Measurements from ENCODE around the gene PACRG. TPM values are rescaled to one million over a fixed set of nuclear protein-coding genes. Genes with fewer than 3 reads are reported as not detected.

PACRG gene
- total and polyA plus RNA-seq, 2 experiments from 2014 or later, result 0.17 to 0.68 TPM

GRCh38 chr6:162882801-162883481 is 155.2 kb downstream of the PACRG start:
- H3K4me1 ChIP-seq (ENCODE audit: insufficient read depth), result no peaks in the 10 kb centered on the region
- H3K9me2 ChIP-seq (ENCODE audit: insufficient read depth), result peaks cover 13% of the 10 kb centered on the region
- H3K27ac ChIP-seq (ENCODE audit: low read depth), result no peak overlapping the region
- H3F3A ChIP-seq (replicated peaks; ENCODE audit: low read depth), result no peaks in the 10 kb centered on the region
- no peaks in the 10 kb centered on the region for H3K79me2 ChIP-seq (replicated peaks; ENCODE audit: insufficient read depth)
- no peak overlapping the region for H3K4me3 Mint-ChIP-seq
- no peaks in the 10 kb centered on the region for H4K20me1 ChIP-seq (replicated peaks; ENCODE audit: insufficient read depth)
- H3K4me1 Mint-ChIP-seq, result no peaks in the 10 kb centered on the region
- H3K36me3 Mint-ChIP-seq (ENCODE audit: low read depth), result peaks cover 3% of the 10 kb centered on the region; the same call in 1 of the 3 replicates
- no peak for ATAC-seq
- H3K4me2 ChIP-seq, result no peak overlapping the region
- no peak overlapping the region for H2AFZ ChIP-seq
- no peaks in the 10 kb centered on the region; the same call in 2 of the 3 replicates for H3K9me3 Mint-ChIP-seq
- H3K36me3 ChIP-seq (ENCODE audit: insufficient read depth), result no peaks in the 10 kb centered on the region
- no peak for TF ChIP-seq ZNF331 (CRISPR knock-in tag; IDR thresholded peaks at IDR 0.05; ENCODE audit: low read depth)
- no peak overlapping the region for H3K27ac Mint-ChIP-seq
- no peak for DNase-seq (ENCODE audit: low spot score)
- no peaks in the 10 kb centered on the region for H3K27me3 ChIP-seq (ENCODE audit: insufficient read depth)
- H3K4me3 ChIP-seq, result no peak overlapping the region
- peaks cover 2% of the 10 kb centered on the region for H3K27me3 Mint-ChIP-seq (ENCODE audit: insufficient read depth, low read depth, poor library complexity)

GRCh38 chr6:162887981-162888689 is 160.4 kb downstream of the PACRG start:
- Histone ChIP-seq H3K79me2 (replicated peaks; ENCODE audit: insufficient read depth) (no peaks in the 10 kb centered on the region), H3K9me2 (ENCODE audit: insufficient read depth) (peaks cover 13% of the 10 kb centered on the region), H3K4me2 (no peak overlapping the region), H2AFZ (no peak overlapping the region), H3F3A (replicated peaks; ENCODE audit: low read depth) (no peaks in the 10 kb centered on the region), H3K4me1 (ENCODE audit: insufficient read depth) (no peaks in the 10 kb centered on the region), H4K20me1 (replicated peaks; ENCODE audit: insufficient read depth) (no peaks in the 10 kb centered on the region), H3K4me3 (no peak overlapping the region), H3K27me3 (ENCODE audit: insufficient read depth) (no peaks in the 10 kb centered on the region), H3K27ac (ENCODE audit: low read depth) (no peak overlapping the region), H3K36me3 (ENCODE audit: insufficient read depth) (no peaks in the 10 kb centered on the region)
- DNase-seq (ENCODE audit: low spot score) (no peak), ATAC-seq (no peak)
- H3K36me3 Mint-ChIP-seq (ENCODE audit: low read depth), result no peaks in the 10 kb centered on the region
- no peak overlapping the region for H3K4me3 Mint-ChIP-seq
- H3K9me3 Mint-ChIP-seq, result no peaks in the 10 kb centered on the region
- peak overlapping the region; percentile 45; the same call in 1 of the 2 replicates for H3K27ac Mint-ChIP-seq
- no peaks in the 10 kb centered on the region for H3K4me1 Mint-ChIP-seq
- H3K27me3 Mint-ChIP-seq (ENCODE audit: insufficient read depth, low read depth, poor library complexity), result no peaks in the 10 kb centered on the region
- TF ChIP-seq ZNF462 (CRISPR knock-in tag; IDR thresholded peaks at IDR 0.05) (no peak), STAT1 (IDR thresholded peaks at IDR 0.05; ENCODE audit: unreplicated experiment) (no peak), POLR2AphosphoS5 (IDR thresholded peaks at IDR 0.05; ENCODE audit: low read depth) (no peak), EZH2phosphoT487 (IDR thresholded peaks at IDR 0.05; ENCODE audit: unreplicated experiment) (no peak), ZNF114 (CRISPR knock-in tag; IDR thresholded peaks at IDR 0.05) (no peak), CTCF (conservative IDR thresholded peaks at IDR 0.05; ENCODE audit: low read depth in 2 of 2) (no peak), EZH2 (IDR thresholded peaks at IDR 0.05; ENCODE audit: low read depth, unreplicated experiment) (no peak), REST (IDR thresholded peaks at IDR 0.05; ENCODE audit: unreplicated experiment) (no peak)
